Right forelimb (tissue), 1 donor: Measurements from ENCODE around the gene C22orf42.

Source experiments
- DNase-seq: peaks from one replicate; pipeline ENCODE4 v3.0.0-alpha.2; 2018

C22orf42 gene

GRCh38 chr22:32132783-32133182, 26.3 kb downstream of the C22orf42 start:
- DNase-seq, result no peak

GRCh38 chr22:32132126-32132525, 27.0 kb downstream of the C22orf42 start:
- DNase-seq, result no peak

GRCh38 chr22:32130464-32130863, 28.6 kb downstream of the C22orf42 start:
- no peak for DNase-seq

- no peak for DNase-seq
Observed at GRCh38 chr22:32127904-32128303, 31.2 kb downstream of the C22orf42 start.

- DNase-seq, result no peak
Observed at GRCh38 chr22:32123657-32124056, 35.4 kb downstream of the C22orf42 start.

- DNase-seq, result no peak
Observed at GRCh38 chr22:32122899-32123298, 36.2 kb downstream of the C22orf42 start.

- no peak for DNase-seq
Observed at GRCh38 chr22:32120603-32121002, 38.5 kb downstream of the C22orf42 start.

- no peak for DNase-seq
Observed at GRCh38 chr22:32119568-32120235, 39.4 kb downstream of the C22orf42 start.

- DNase-seq, result no peak
Observed at GRCh38 chr22:32112380-32112779, 46.7 kb downstream of the C22orf42 start.

GRCh38 chr22:32106930-32107329, 52.2 kb downstream of the C22orf42 start:
- DNase-seq, result no peak

- no peak for DNase-seq
Observed at GRCh38 chr22:32103658-32104315, 55.3 kb downstream of the C22orf42 start.

- DNase-seq, result no peak
Observed at GRCh38 chr22:32100711-32101110, 58.4 kb downstream of the C22orf42 start.
